ENCODE results near the gene APLNR. TPM values are rescaled to one million over a fixed set of nuclear protein-coding genes. Genes with fewer than 3 reads are reported as not detected.
A peak's percentile ranks its signal among the peaks of the same experiment; 100 is the strongest.

Gene APLNR
- total and polyA plus RNA-seq, 2 experiments from 2014 or later = 0.18 TPM; not detected in 1

DNA sequence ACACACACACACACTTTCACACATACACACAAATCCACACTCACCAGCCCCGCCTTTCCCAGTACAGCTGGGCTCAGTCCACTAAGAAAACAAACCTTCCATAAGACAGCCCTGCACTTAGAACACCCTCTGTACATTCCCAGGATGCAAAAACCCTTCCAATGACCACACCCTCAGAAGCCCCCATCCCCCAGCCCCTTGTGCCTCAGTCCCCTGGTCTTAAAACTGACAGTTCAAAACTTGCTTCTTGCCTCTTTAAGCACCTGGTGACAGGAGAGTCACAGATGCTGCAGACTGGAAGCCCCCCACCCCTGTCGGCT lies 23.0 kb downstream of the APLNR start:
- Histone ChIP-seq H3K9ac (no peak overlapping the region), H4K20me1 (ENCODE audit: insufficient read depth) (no peaks in the 10 kb centered on the region), H3K4me3 (peak overlapping the region; percentile 36; the same call in 1 of the 2 replicates), H3K36me3 (ENCODE audit: low read depth) (no peaks in the 10 kb centered on the region), H3K4me2 (ENCODE audit: unreplicated experiment) (peak overlapping the region; percentile 54), H3K27me3 (replicated peaks; ENCODE audit: insufficient read depth) (no peaks in the 10 kb centered on the region), H3K79me2 (ENCODE audit: insufficient read depth) (no peaks in the 10 kb centered on the region), H3F3A (ENCODE audit: insufficient read depth) (peaks cover 8% of the 10 kb centered on the region; the same call in 1 of the 2 replicates), H3K27ac (no peak overlapping the region), H3K9me2 (ENCODE audit: insufficient read depth) (peaks cover 4% of the 10 kb centered on the region; the same call in 1 of the 2 replicates), H3K4me1 (ENCODE audit: insufficient read depth) (peaks cover 21% of the 10 kb centered on the region), H3K9me3 (ENCODE audit: low read depth) (no peaks in the 10 kb centered on the region), H2AFZ (peak overlapping the region; percentile 24)
- DNase-seq = peak; percentile 26
- 55 to 57% methylated on average over 2 of the region's 2 CpGs for WGBS, 2 experiments (ENCODE audit: low coverage in 1 of 2, low lambda C conversion rate in 2 of 2, missing lambda C conversion rate in 2 of 2)
- in situ Hi-C loops (cut with MboI) = no loop called here
- TF ChIP-seq EZH2 (IDR thresholded peaks at IDR 0.05; ENCODE audit: insufficient read depth, poor library complexity, severe bottlenecking) (no peak), EZH2phosphoT487 (IDR thresholded peaks at IDR 0.05; ENCODE audit: insufficient read depth, low read depth) (no peak)

DNA sequence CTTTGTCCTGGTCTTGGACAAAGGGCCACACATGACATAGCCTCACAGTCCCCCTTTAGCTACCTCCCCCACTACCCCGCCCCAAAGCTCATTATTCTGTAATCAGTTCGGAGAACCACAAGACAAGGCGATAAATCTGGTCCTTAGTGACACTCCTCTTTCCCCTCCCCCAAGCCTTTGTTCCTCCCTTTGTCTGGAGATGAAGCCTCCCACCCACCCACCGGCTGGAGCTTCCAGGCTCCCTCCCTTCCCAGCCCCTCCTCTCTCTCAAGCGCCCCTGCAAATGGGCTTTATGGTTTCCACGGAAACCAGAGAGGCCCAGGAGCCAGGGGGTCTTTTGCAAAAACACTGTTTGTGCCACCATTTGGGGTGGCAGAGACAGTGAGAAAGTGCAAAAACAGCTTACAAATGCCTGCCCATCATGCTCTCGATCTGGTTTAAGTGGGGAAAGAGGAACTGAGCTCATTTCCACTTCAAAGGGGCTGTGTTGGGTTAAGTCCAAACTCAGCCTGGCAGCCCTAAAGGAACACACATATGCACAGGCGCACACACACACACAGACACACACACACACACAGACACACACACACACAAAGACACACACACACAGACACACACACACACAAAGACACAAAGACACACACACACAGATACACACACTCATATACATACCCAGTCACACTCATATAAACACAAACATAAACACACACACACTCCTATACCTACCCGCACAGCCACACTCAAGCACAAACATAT lies 23.5 kb downstream of the APLNR start:
- H3K4me1 ChIP-seq (ENCODE audit: insufficient read depth) = peaks cover 21% of the 10 kb centered on the region

DNA sequence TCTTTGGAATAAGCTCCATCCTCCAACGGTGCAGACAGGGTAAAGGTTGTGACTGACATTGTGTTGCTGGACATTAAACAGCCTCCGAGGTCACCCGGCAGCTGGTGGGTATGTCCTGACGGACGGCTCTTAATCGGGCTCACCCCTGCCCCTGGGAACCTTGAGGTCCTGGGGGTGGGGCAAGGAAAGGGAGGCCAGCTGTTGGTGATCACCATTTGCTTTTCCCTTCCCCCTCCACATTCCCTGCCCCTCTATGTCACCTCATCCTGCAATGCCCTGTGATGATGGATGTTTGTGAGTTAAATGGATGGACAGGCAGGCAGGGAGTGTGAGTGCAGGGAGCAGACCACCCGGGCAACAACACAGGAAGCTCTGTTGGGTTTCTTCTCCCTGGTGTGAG lies 26.3 kb downstream of the APLNR start:
- peaks cover 4% of the 10 kb centered on the region; the same call in 1 of the 2 replicates for H3K9me2 ChIP-seq (ENCODE audit: insufficient read depth)
- H3K9ac ChIP-seq = no peak overlapping the region
- no peak overlapping the region for H2AFZ ChIP-seq
- H3K4me1 ChIP-seq (ENCODE audit: insufficient read depth) = peaks cover 21% of the 10 kb centered on the region
- DNase-seq = no peak
- no peak for TF ChIP-seq EZH2 (IDR thresholded peaks at IDR 0.05; ENCODE audit: insufficient read depth, poor library complexity, severe bottlenecking)
- no peak for TF ChIP-seq EZH2phosphoT487 (IDR thresholded peaks at IDR 0.05; ENCODE audit: insufficient read depth, low read depth)
- H3K4me3 ChIP-seq = no peak overlapping the region
- in situ Hi-C loops (cut with MboI) = no loop called here
- no peaks in the 10 kb centered on the region for H3K79me2 ChIP-seq (ENCODE audit: insufficient read depth)
- H3K9me3 ChIP-seq (ENCODE audit: low read depth) = no peaks in the 10 kb centered on the region
- no peaks in the 10 kb centered on the region for H3K36me3 ChIP-seq (ENCODE audit: low read depth)
- 65 to 68% methylated on average over 7 of the region's 7 CpGs for WGBS, 2 experiments (ENCODE audit: low coverage in 1 of 2, low lambda C conversion rate in 2 of 2, missing lambda C conversion rate in 2 of 2)
- no peak overlapping the region for H3K27ac ChIP-seq
- H4K20me1 ChIP-seq (ENCODE audit: insufficient read depth) = no peaks in the 10 kb centered on the region
- H3K27me3 ChIP-seq (replicated peaks; ENCODE audit: insufficient read depth) = no peaks in the 10 kb centered on the region
- H3F3A ChIP-seq (ENCODE audit: insufficient read depth) = peaks cover 8% of the 10 kb centered on the region; the same call in 1 of the 2 replicates
- no peak overlapping the region for H3K4me2 ChIP-seq (ENCODE audit: unreplicated experiment)

More for the DNA sequence above, 23.5 kb downstream of the APLNR start:
- H3K27me3 ChIP-seq (replicated peaks; ENCODE audit: insufficient read depth) = no peaks in the 10 kb centered on the region
- TF ChIP-seq EZH2 (IDR thresholded peaks at IDR 0.05; ENCODE audit: insufficient read depth, poor library complexity, severe bottlenecking) (no peak), EZH2phosphoT487 (IDR thresholded peaks at IDR 0.05; ENCODE audit: insufficient read depth, low read depth) (no peak)
- no peak overlapping the region for H3K4me2 ChIP-seq (ENCODE audit: unreplicated experiment)
- DNase-seq = no peak
- in situ Hi-C loops (cut with MboI) = no loop called here
- WGBS, 2 experiments (ENCODE audit: low coverage in 1 of 2, low lambda C conversion rate in 2 of 2, missing lambda C conversion rate in 2 of 2) = 44 to 59% methylated on average over 5 to 9 of the region's 9 CpGs
- no peak overlapping the region for H3K9ac ChIP-seq
- H3K27ac ChIP-seq = no peak overlapping the region
- no peak overlapping the region for H3K4me3 ChIP-seq
- peaks cover 4% of the 10 kb centered on the region; the same call in 1 of the 2 replicates for H3K9me2 ChIP-seq (ENCODE audit: insufficient read depth)
- H3K36me3 ChIP-seq (ENCODE audit: low read depth) = no peaks in the 10 kb centered on the region
- no peaks in the 10 kb centered on the region for H3K9me3 ChIP-seq (ENCODE audit: low read depth)
- H3K79me2 ChIP-seq (ENCODE audit: insufficient read depth) = no peaks in the 10 kb centered on the region
- H2AFZ ChIP-seq = peak overlapping the region; percentile 24; the same call in 1 of the 2 replicates
- peaks cover 8% of the 10 kb centered on the region; the same call in 1 of the 2 replicates for H3F3A ChIP-seq (ENCODE audit: insufficient read depth)
- H4K20me1 ChIP-seq (ENCODE audit: insufficient read depth) = no peaks in the 10 kb centered on the region

DNA sequence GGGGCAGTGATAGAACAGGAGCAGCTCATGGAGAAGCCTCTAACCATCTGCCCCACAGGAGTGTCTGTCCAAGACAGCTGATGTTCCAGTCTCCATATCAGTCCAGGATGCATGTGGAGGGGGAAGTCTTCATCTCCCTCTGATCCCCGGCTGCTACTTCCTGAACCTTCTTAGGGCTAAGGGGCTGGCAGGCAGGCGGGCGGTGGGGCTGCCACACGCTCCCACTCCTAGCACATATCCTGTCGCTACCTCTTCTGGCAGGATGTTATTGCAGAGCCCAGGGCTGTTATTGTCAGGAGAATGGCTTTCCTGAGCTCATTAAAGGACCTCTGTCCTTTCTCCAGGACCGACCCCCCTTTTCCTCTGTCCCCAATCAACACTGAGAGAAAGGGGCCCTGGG lies 29.9 kb downstream of the APLNR start:
- Histone ChIP-seq H3F3A (ENCODE audit: insufficient read depth) (0 out of 2 replicates have a peak, but pooled peaks cover 3% of the 10 kb centered on the region), H3K4me2 (ENCODE audit: unreplicated experiment) (no peak overlapping the region)
- 75 to 79% methylated on average over 6 of the region's 6 CpGs for WGBS, 2 experiments (ENCODE audit: low coverage in 1 of 2, low lambda C conversion rate in 2 of 2, missing lambda C conversion rate in 2 of 2)

More for the DNA sequence above, 29.9 kb downstream of the APLNR start:
- Histone ChIP-seq H3K4me3 (no peak overlapping the region), H3K9me3 (ENCODE audit: low read depth) (no peaks in the 10 kb centered on the region), H3K27me3 (replicated peaks; ENCODE audit: insufficient read depth) (peaks cover 13% of the 10 kb centered on the region), H3K9me2 (ENCODE audit: insufficient read depth) (peaks cover 2% of the 10 kb centered on the region; the same call in 1 of the 2 replicates), H3K4me1 (ENCODE audit: insufficient read depth) (peaks cover 7% of the 10 kb centered on the region), H2AFZ (no peak overlapping the region), H3K27ac (no peak overlapping the region), H3K79me2 (ENCODE audit: insufficient read depth) (no peaks in the 10 kb centered on the region), H3K9ac (no peak overlapping the region), H3K36me3 (ENCODE audit: low read depth) (no peaks in the 10 kb centered on the region), H4K20me1 (ENCODE audit: insufficient read depth) (no peaks in the 10 kb centered on the region)
- in situ Hi-C loops (cut with MboI) = no loop called here
- no peak for DNase-seq
- TF ChIP-seq EZH2phosphoT487 (IDR thresholded peaks at IDR 0.05; ENCODE audit: insufficient read depth, low read depth) = no peak
- no peak for TF ChIP-seq EZH2 (IDR thresholded peaks at IDR 0.05; ENCODE audit: insufficient read depth, poor library complexity, severe bottlenecking)
